ENCODE results near the gene OR2AE1. TPM values are rescaled to one million over a fixed set of nuclear protein-coding genes. Genes with fewer than 3 reads are reported as not detected.

Gene OR2AE1
- total RNA-seq, 2 donors from 2014 or later, result 0.46 to 0.53 TPM

GRCh38 chr7:99843808-99844207 is 33.0 kb downstream of the OR2AE1 start:
- DNase-seq (no peak), ATAC-seq (replicated peaks in 1 of 2) (no peak)
- no peak overlapping the region for H3K27ac Mint-ChIP-seq
- H3K27me3 Mint-ChIP-seq (ENCODE audit: low read depth), result peaks cover 5% of the 10 kb centered on the region
- H3K4me3 Mint-ChIP-seq, result no peak overlapping the region
- peaks cover 10% of the 10 kb centered on the region for H3K4me1 Mint-ChIP-seq (ENCODE audit: low read depth)
- H3K9me3 Mint-ChIP-seq, result no peaks in the 10 kb centered on the region
- no peaks in the 10 kb centered on the region for H3K36me3 Mint-ChIP-seq (ENCODE audit: insufficient read depth in 2 of 2)

GRCh38 chr7:99842926-99843325 is 33.9 kb downstream of the OR2AE1 start:
- H3K4me1 Mint-ChIP-seq (ENCODE audit: low read depth), result peaks cover 11% of the 10 kb centered on the region

GRCh38 chr7:99840136-99840869 is 36.5 kb downstream of the OR2AE1 start:
- ATAC-seq (replicated peaks in 1 of 2) (no peak), DNase-seq (no peak)
- H3K27me3 Mint-ChIP-seq (ENCODE audit: low read depth), result no peaks in the 10 kb centered on the region
- H3K4me1 Mint-ChIP-seq (ENCODE audit: low read depth), result peaks cover 17% of the 10 kb centered on the region
- H3K36me3 Mint-ChIP-seq (ENCODE audit: insufficient read depth in 2 of 2), result no peaks in the 10 kb centered on the region
- H3K27ac Mint-ChIP-seq, result no peak overlapping the region
- no peak overlapping the region for H3K4me3 Mint-ChIP-seq
- no peaks in the 10 kb centered on the region for H3K9me3 Mint-ChIP-seq

More at GRCh38 chr7:99842926-99843325, 33.9 kb downstream of the OR2AE1 start:
- no peak overlapping the region for H3K27ac Mint-ChIP-seq
- no peaks in the 10 kb centered on the region for H3K36me3 Mint-ChIP-seq (ENCODE audit: insufficient read depth in 2 of 2)
- DNase-seq (no peak), ATAC-seq (replicated peaks in 1 of 2) (no peak)
- H3K9me3 Mint-ChIP-seq, result no peaks in the 10 kb centered on the region
- peaks cover 1% of the 10 kb centered on the region for H3K27me3 Mint-ChIP-seq (ENCODE audit: low read depth)
- no peak overlapping the region for H3K4me3 Mint-ChIP-seq

- no peak overlapping the region for H3K27ac Mint-ChIP-seq
- peaks cover 17% of the 10 kb centered on the region for H3K4me1 Mint-ChIP-seq (ENCODE audit: low read depth)
- no peak for DNase-seq
- H3K36me3 Mint-ChIP-seq (ENCODE audit: insufficient read depth in 2 of 2), result no peaks in the 10 kb centered on the region
- H3K9me3 Mint-ChIP-seq, result no peaks in the 10 kb centered on the region
- no peak overlapping the region for H3K4me3 Mint-ChIP-seq
- ATAC-seq (replicated peaks in 1 of 2), result no peak
- no peaks in the 10 kb centered on the region for H3K27me3 Mint-ChIP-seq (ENCODE audit: low read depth)
Measured at GRCh38 chr7:99839287-99840021, 37.4 kb downstream of the OR2AE1 start.

GRCh38 chr7:99837649-99838361 is 39.0 kb downstream of the OR2AE1 start:
- no peak for DNase-seq
- ATAC-seq (replicated peaks in 1 of 2), result peak; percentile 25 to 44
- H3K4me3 Mint-ChIP-seq, result no peak overlapping the region
- H3K9me3 Mint-ChIP-seq, result no peaks in the 10 kb centered on the region
- H3K27me3 Mint-ChIP-seq (ENCODE audit: low read depth), result no peaks in the 10 kb centered on the region
- peaks cover 17% of the 10 kb centered on the region for H3K4me1 Mint-ChIP-seq (ENCODE audit: low read depth)
- no peaks in the 10 kb centered on the region for H3K36me3 Mint-ChIP-seq (ENCODE audit: insufficient read depth in 2 of 2)
- peak overlapping the region; percentile 59 for H3K27ac Mint-ChIP-seq

GRCh38 chr7:99835189-99835588 is 41.6 kb downstream of the OR2AE1 start:
- H3K4me3 Mint-ChIP-seq, result no peak overlapping the region
- peaks cover 7% of the 10 kb centered on the region for H3K27me3 Mint-ChIP-seq (ENCODE audit: low read depth)
- DNase-seq, result no peak
- H3K36me3 Mint-ChIP-seq (ENCODE audit: insufficient read depth in 2 of 2), result no peaks in the 10 kb centered on the region
- ATAC-seq (replicated peaks in 1 of 2), result no peak
- no peak overlapping the region for H3K27ac Mint-ChIP-seq
- H3K9me3 Mint-ChIP-seq, result no peaks in the 10 kb centered on the region
- H3K4me1 Mint-ChIP-seq (ENCODE audit: low read depth), result peaks cover 7% of the 10 kb centered on the region

- no peaks in the 10 kb centered on the region for H3K9me3 Mint-ChIP-seq
- ATAC-seq (replicated peaks in 1 of 2) (no peak), DNase-seq (no peak)
- H3K4me1 Mint-ChIP-seq (ENCODE audit: low read depth), result peaks cover 7% of the 10 kb centered on the region
- no peaks in the 10 kb centered on the region for H3K36me3 Mint-ChIP-seq (ENCODE audit: insufficient read depth in 2 of 2)
- H3K4me3 Mint-ChIP-seq, result no peak overlapping the region
- no peak overlapping the region for H3K27ac Mint-ChIP-seq
- peaks cover 7% of the 10 kb centered on the region for H3K27me3 Mint-ChIP-seq (ENCODE audit: low read depth)
Measured at GRCh38 chr7:99834382-99834781, 42.5 kb downstream of the OR2AE1 start.

- Mint-ChIP-seq H3K27me3 (ENCODE audit: low read depth) (peaks cover 13% of the 10 kb centered on the region), H3K27ac (no peak overlapping the region), H3K4me1 (ENCODE audit: low read depth) (peaks cover 7% of the 10 kb centered on the region), H3K4me3 (no peak overlapping the region), H3K36me3 (ENCODE audit: insufficient read depth in 2 of 2) (no peaks in the 10 kb centered on the region), H3K9me3 (no peaks in the 10 kb centered on the region)
- no peak for ATAC-seq (replicated peaks in 1 of 2)
- DNase-seq, result no peak
Measured at GRCh38 chr7:99833289-99833877, 43.5 kb downstream of the OR2AE1 start.

- no peak overlapping the region for H3K27ac Mint-ChIP-seq
- no peak overlapping the region for H3K4me3 Mint-ChIP-seq
- no peaks in the 10 kb centered on the region for H3K9me3 Mint-ChIP-seq
- no peaks in the 10 kb centered on the region for H3K4me1 Mint-ChIP-seq (ENCODE audit: low read depth)
- H3K27me3 Mint-ChIP-seq (ENCODE audit: low read depth), result peaks cover 14% of the 10 kb centered on the region
- no peaks in the 10 kb centered on the region for H3K36me3 Mint-ChIP-seq (ENCODE audit: insufficient read depth in 2 of 2)
- DNase-seq, result no peak
- no peak for ATAC-seq (replicated peaks in 1 of 2)
Measured at GRCh38 chr7:99831595-99831994, 45.2 kb downstream of the OR2AE1 start.

- Mint-ChIP-seq H3K4me1 (ENCODE audit: low read depth) (no peaks in the 10 kb centered on the region), H3K4me3 (no peak overlapping the region), H3K27me3 (ENCODE audit: low read depth) (peaks cover 14% of the 10 kb centered on the region), H3K36me3 (ENCODE audit: insufficient read depth in 2 of 2) (no peaks in the 10 kb centered on the region), H3K27ac (no peak overlapping the region), H3K9me3 (no peaks in the 10 kb centered on the region)
- no peak for ATAC-seq (replicated peaks in 1 of 2)
- DNase-seq, result no peak
Measured at GRCh38 chr7:99829524-99830160, 47.2 kb downstream of the OR2AE1 start.

- no peak for ATAC-seq (replicated peaks in 1 of 2)
- no peak overlapping the region for H3K27ac Mint-ChIP-seq
- H3K4me3 Mint-ChIP-seq, result no peak overlapping the region
- H3K4me1 Mint-ChIP-seq (ENCODE audit: low read depth), result no peaks in the 10 kb centered on the region
- peaks cover 14% of the 10 kb centered on the region for H3K27me3 Mint-ChIP-seq (ENCODE audit: low read depth)
- no peaks in the 10 kb centered on the region for H3K36me3 Mint-ChIP-seq (ENCODE audit: insufficient read depth in 2 of 2)
- H3K9me3 Mint-ChIP-seq, result no peaks in the 10 kb centered on the region
- DNase-seq, result no peak
Measured at GRCh38 chr7:99828811-99829210, 48.0 kb downstream of the OR2AE1 start.

- no peaks in the 10 kb centered on the region for H3K4me1 Mint-ChIP-seq (ENCODE audit: low read depth)
- H3K9me3 Mint-ChIP-seq, result no peaks in the 10 kb centered on the region
- no peak overlapping the region for H3K4me3 Mint-ChIP-seq
- no peaks in the 10 kb centered on the region for H3K36me3 Mint-ChIP-seq (ENCODE audit: insufficient read depth in 2 of 2)
- ATAC-seq (replicated peaks in 1 of 2) (no peak), DNase-seq (no peak)
- no peak overlapping the region for H3K27ac Mint-ChIP-seq
- H3K27me3 Mint-ChIP-seq (ENCODE audit: low read depth), result peaks cover 14% of the 10 kb centered on the region
Measured at GRCh38 chr7:99827040-99827778, 49.6 kb downstream of the OR2AE1 start.

Measured in activated T-cell treated with anti-CD3 and anti-CD28 coated beads, Interleukin-2, amount 50 U/mL, for 72 hours (primary cell).